ENCODE results near the gene ABLIM1.

Gene ABLIM1

DNA sequence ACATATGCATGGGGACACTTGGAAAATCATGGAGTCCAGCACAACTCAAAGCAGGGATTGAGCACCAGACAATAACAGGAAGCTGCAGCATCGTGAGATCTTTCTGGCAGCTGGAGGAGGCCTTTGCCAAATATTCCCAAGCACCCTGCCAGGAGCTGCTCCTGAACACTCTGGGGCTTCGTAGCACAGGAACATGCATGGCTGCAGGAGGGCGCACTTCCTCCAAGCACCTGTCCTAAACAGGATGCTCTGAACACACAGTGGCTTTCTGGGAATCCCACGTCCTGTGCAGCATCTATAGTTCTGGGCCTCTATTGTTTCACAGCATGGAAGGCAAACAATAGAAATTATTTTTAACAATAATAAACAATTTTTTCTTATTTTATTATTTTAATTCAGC is 4.1 kb downstream of the ABLIM1 start:
- Histone ChIP-seq H3K23ac (ENCODE audit: low read length in 2 of 2) (no peak overlapping the region), H3K9me3 (ENCODE audit: control insufficient read depth, low read length) (no peaks in the 10 kb centered on the region), H3K4me2 (ENCODE audit: low read length, poor library complexity, severe bottlenecking) (no peak overlapping the region), H4K91ac (ENCODE audit: low read length) (no peak overlapping the region), H2BK5ac (ENCODE audit: low read depth, low read length, poor library complexity, severe bottlenecking) (no peak overlapping the region), H2BK120ac (ENCODE audit: low read depth, low read length) (no peak overlapping the region), H2AK5ac (ENCODE audit: low read length, severe bottlenecking) (no peak overlapping the region), H3K27me3 (ENCODE audit: control insufficient read depth in 1 of 2, insufficient read depth in 1 of 2, low read length in 2 of 2) (no peaks in the 10 kb centered on the region), H3K4me3 (ENCODE audit: insufficient read depth in 1 of 2, low read depth in 1 of 2, low read length in 2 of 2) (no peak overlapping the region), H3K4ac (ENCODE audit: low read depth in 1 of 2, low read length in 2 of 2) (no peak overlapping the region), H3K9ac (ENCODE audit: low read length) (no peak overlapping the region), H3K36me3 (ENCODE audit: control insufficient read depth in 1 of 2, insufficient read depth in 2 of 2, low read depth in 1 of 2, low read length in 2 of 2) (no peaks in the 10 kb centered on the region), H2AFZ (ENCODE audit: low read depth, low read length) (no peak overlapping the region), H4K8ac (ENCODE audit: low read length) (no peak overlapping the region), H3K18ac (ENCODE audit: low read depth in 1 of 2, low read length in 2 of 2) (no peak overlapping the region), H3K14ac (ENCODE audit: low read length in 2 of 2) (no peak overlapping the region), H2BK15ac (ENCODE audit: low read depth, poor library complexity, severe bottlenecking) (no peak overlapping the region), H3K4me1 (ENCODE audit: control insufficient read depth, insufficient read depth, low read depth, low read length) (peaks cover 2% of the 10 kb centered on the region), H3K79me1 (replicated peaks; ENCODE audit: low read length, poor library complexity, severe bottlenecking) (peaks cover 5% of the 10 kb centered on the region), H2BK12ac (ENCODE audit: low read length in 2 of 2) (no peak overlapping the region), H3K27ac (ENCODE audit: low read length, poor library complexity, severe bottlenecking) (no peak overlapping the region)
- 82% methylated on average over 3 of the region's 4 CpGs for WGBS
- DNase-seq = no peak

DNA sequence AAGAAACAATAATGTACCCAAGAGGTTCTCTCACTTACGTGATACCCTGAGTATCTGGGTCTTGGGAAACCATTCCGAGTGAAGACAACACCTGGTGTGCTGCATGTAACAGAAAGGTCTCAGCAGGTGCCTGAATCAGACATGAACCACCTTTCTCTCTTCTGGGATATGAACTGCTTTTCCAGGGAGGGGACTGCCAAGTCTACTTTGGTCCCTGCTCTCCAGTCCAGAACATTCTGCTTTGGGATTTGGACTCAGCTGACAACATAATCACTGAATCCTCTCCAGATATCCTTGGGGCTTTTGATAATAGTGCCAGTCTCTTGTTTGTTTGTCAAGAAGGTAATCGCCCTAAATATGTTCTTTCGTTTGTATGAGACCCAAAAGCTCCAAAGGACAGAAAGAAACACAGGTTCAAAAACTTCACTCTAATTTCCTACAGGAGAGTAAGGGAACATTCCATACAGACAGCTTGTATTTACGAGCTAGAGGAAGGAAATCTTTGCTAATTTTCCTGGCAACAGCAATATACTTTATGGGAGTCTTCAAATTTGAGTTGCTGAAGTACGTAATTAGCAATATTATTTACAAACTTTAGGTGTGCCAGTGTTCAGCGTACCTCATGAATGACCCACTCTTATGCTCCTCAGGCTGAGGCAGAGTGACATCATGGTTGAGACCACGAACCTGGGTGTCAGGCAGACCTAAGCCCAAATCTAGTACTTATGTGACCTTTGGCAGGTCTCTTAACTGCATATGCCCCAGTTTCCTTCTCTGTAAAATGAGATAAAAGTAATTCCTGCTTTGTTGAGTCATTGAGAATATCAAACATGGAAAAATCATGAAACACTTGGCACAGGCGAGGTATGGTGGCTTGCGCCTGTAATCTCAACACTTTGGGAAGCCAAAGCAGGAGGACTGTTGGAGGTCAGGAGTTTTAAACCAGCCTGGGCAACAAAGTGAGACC is 5.4 kb downstream of the ABLIM1 start:
- no peak overlapping the region for H3K4me2 ChIP-seq (ENCODE audit: low read length, poor library complexity, severe bottlenecking)

DNA sequence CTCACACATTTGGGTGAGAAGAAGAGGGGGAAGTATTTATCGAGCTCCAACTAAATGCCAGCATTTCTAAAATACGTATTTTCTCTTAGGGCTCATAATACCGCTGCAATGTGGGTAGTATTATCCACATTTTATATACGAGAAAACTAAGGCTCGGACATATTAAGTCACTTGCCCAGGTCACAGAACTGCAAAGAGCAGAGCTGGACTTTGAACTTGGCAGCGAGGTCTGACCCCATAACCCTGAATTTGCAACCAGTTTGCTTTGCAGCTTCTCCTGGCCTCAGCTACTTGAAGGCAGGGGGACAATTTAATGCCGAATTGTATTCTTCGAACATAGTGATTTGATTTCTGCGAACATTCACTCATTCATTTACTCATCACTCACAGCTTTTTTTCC is 7.2 kb downstream of the ABLIM1 start:
- no peak overlapping the region for H2BK120ac ChIP-seq (ENCODE audit: low read depth, low read length)
- H3K14ac ChIP-seq (ENCODE audit: low read length in 2 of 2) = no peak overlapping the region
- no peak overlapping the region for H2BK12ac ChIP-seq (ENCODE audit: low read length in 2 of 2)
- H4K8ac ChIP-seq (ENCODE audit: low read length) = no peak overlapping the region
- H3K4me1 ChIP-seq (ENCODE audit: control insufficient read depth, insufficient read depth, low read depth, low read length) = peaks cover 4% of the 10 kb centered on the region
- H2AK5ac ChIP-seq (ENCODE audit: low read length, severe bottlenecking) = no peak overlapping the region
- no peak overlapping the region for H3K4ac ChIP-seq (ENCODE audit: low read depth in 1 of 2, low read length in 2 of 2)
- H3K18ac ChIP-seq (ENCODE audit: low read depth in 1 of 2, low read length in 2 of 2) = no peak overlapping the region
- H4K91ac ChIP-seq (ENCODE audit: low read length) = no peak overlapping the region
- H2AFZ ChIP-seq (ENCODE audit: low read depth, low read length) = no peak overlapping the region
- H3K36me3 ChIP-seq (ENCODE audit: control insufficient read depth in 1 of 2, insufficient read depth in 2 of 2, low read depth in 1 of 2, low read length in 2 of 2) = no peaks in the 10 kb centered on the region
- 89% methylated on average over 5 of the region's 9 CpGs for WGBS
- H3K27ac ChIP-seq (ENCODE audit: low read length, poor library complexity, severe bottlenecking) = no peak overlapping the region
- no peak overlapping the region for H2BK5ac ChIP-seq (ENCODE audit: low read depth, low read length, poor library complexity, severe bottlenecking)
- no peaks in the 10 kb centered on the region for H3K9me3 ChIP-seq (ENCODE audit: control insufficient read depth, low read length)
- no peak overlapping the region for H3K9ac ChIP-seq (ENCODE audit: low read length)
- no peaks in the 10 kb centered on the region for H3K27me3 ChIP-seq (ENCODE audit: control insufficient read depth in 1 of 2, insufficient read depth in 1 of 2, low read length in 2 of 2)
- H2BK15ac ChIP-seq (ENCODE audit: low read depth, poor library complexity, severe bottlenecking) = no peak overlapping the region
- no peak overlapping the region for H3K4me3 ChIP-seq (ENCODE audit: insufficient read depth in 1 of 2, low read depth in 1 of 2, low read length in 2 of 2)
- peaks cover 7% of the 10 kb centered on the region for H3K79me1 ChIP-seq (replicated peaks; ENCODE audit: low read length, poor library complexity, severe bottlenecking)
- H3K23ac ChIP-seq (ENCODE audit: low read length in 2 of 2) = no peak overlapping the region
- H3K4me2 ChIP-seq (ENCODE audit: low read length, poor library complexity, severe bottlenecking) = no peak overlapping the region
- DNase-seq = no peak

More for the DNA sequence above, 5.4 kb downstream of the ABLIM1 start:
- Histone ChIP-seq H2AK5ac (ENCODE audit: low read length, severe bottlenecking) (no peak overlapping the region), H3K27me3 (ENCODE audit: control insufficient read depth in 1 of 2, insufficient read depth in 1 of 2, low read length in 2 of 2) (no peaks in the 10 kb centered on the region), H2BK120ac (ENCODE audit: low read depth, low read length) (no peak overlapping the region), H3K4me1 (ENCODE audit: control insufficient read depth, insufficient read depth, low read depth, low read length) (peaks cover 4% of the 10 kb centered on the region), H2BK12ac (ENCODE audit: low read length in 2 of 2) (no peak overlapping the region), H3K79me1 (replicated peaks; ENCODE audit: low read length, poor library complexity, severe bottlenecking) (peaks cover 5% of the 10 kb centered on the region), H3K36me3 (ENCODE audit: control insufficient read depth in 1 of 2, insufficient read depth in 2 of 2, low read depth in 1 of 2, low read length in 2 of 2) (no peaks in the 10 kb centered on the region), H3K23ac (ENCODE audit: low read length in 2 of 2) (no peak overlapping the region), H3K27ac (ENCODE audit: low read length, poor library complexity, severe bottlenecking) (no peak overlapping the region), H2AFZ (ENCODE audit: low read depth, low read length) (no peak overlapping the region), H3K4me3 (ENCODE audit: insufficient read depth in 1 of 2, low read depth in 1 of 2, low read length in 2 of 2) (no peak overlapping the region), H3K14ac (ENCODE audit: low read length in 2 of 2) (no peak overlapping the region), H4K8ac (ENCODE audit: low read length) (no peak overlapping the region), H3K9ac (ENCODE audit: low read length) (no peak overlapping the region), H4K91ac (ENCODE audit: low read length) (no peak overlapping the region), H2BK5ac (ENCODE audit: low read depth, low read length, poor library complexity, severe bottlenecking) (no peak overlapping the region), H2BK15ac (ENCODE audit: low read depth, poor library complexity, severe bottlenecking) (no peak overlapping the region), H3K18ac (ENCODE audit: low read depth in 1 of 2, low read length in 2 of 2) (no peak overlapping the region), H3K4ac (ENCODE audit: low read depth in 1 of 2, low read length in 2 of 2) (no peak overlapping the region), H3K9me3 (ENCODE audit: control insufficient read depth, low read length) (no peaks in the 10 kb centered on the region)
- DNase-seq = no peak
- 93% methylated on average over 10 of the region's 10 CpGs for WGBS

DNA sequence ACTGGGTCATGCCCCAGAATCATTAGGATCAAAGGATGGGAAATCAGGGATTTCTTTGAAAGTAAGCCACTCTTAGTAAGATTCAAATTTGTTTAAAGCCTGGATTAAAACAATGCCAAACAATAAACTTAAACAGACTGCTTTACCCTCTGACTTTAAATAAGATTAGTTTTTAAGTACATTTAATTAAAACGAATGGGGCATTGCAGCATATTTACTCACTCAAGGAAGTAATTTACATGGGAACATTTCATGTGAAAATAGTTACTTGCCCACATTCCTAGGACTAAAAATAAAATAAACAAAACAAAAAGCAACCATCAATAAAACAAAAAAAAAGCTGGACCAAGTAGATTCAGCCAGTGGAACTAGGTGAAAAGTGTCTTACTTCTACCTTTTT is 7.8 kb downstream of the ABLIM1 start:
- Histone ChIP-seq H3K4me1 (ENCODE audit: control insufficient read depth, insufficient read depth, low read depth, low read length) (peaks cover 4% of the 10 kb centered on the region), H3K23ac (ENCODE audit: low read length in 2 of 2) (no peak overlapping the region), H3K14ac (ENCODE audit: low read length in 2 of 2) (no peak overlapping the region), H2BK120ac (ENCODE audit: low read depth, low read length) (no peak overlapping the region), H2BK12ac (ENCODE audit: low read length in 2 of 2) (no peak overlapping the region), H3K9me3 (ENCODE audit: control insufficient read depth, low read length) (no peaks in the 10 kb centered on the region), H3K4me3 (ENCODE audit: insufficient read depth in 1 of 2, low read depth in 1 of 2, low read length in 2 of 2) (no peak overlapping the region), H3K18ac (ENCODE audit: low read depth in 1 of 2, low read length in 2 of 2) (no peak overlapping the region), H3K4ac (ENCODE audit: low read depth in 1 of 2, low read length in 2 of 2) (no peak overlapping the region), H3K36me3 (ENCODE audit: control insufficient read depth in 1 of 2, insufficient read depth in 2 of 2, low read depth in 1 of 2, low read length in 2 of 2) (no peaks in the 10 kb centered on the region), H3K4me2 (ENCODE audit: low read length, poor library complexity, severe bottlenecking) (no peak overlapping the region), H4K91ac (ENCODE audit: low read length) (no peak overlapping the region), H2AK5ac (ENCODE audit: low read length, severe bottlenecking) (no peak overlapping the region), H2AFZ (ENCODE audit: low read depth, low read length) (no peak overlapping the region), H3K27ac (ENCODE audit: low read length, poor library complexity, severe bottlenecking) (no peak overlapping the region), H3K9ac (ENCODE audit: low read length) (no peak overlapping the region), H2BK5ac (ENCODE audit: low read depth, low read length, poor library complexity, severe bottlenecking) (no peak overlapping the region), H2BK15ac (ENCODE audit: low read depth, poor library complexity, severe bottlenecking) (no peak overlapping the region), H4K8ac (ENCODE audit: low read length) (no peak overlapping the region), H3K79me1 (replicated peaks; ENCODE audit: low read length, poor library complexity, severe bottlenecking) (peaks cover 7% of the 10 kb centered on the region), H3K27me3 (ENCODE audit: control insufficient read depth in 1 of 2, insufficient read depth in 1 of 2, low read length in 2 of 2) (no peaks in the 10 kb centered on the region)
- no CpG with 5 or more reads among the region's 1 CpG for WGBS
- DNase-seq = no peak

Measured in mesenchymal stem cell (in vitro differentiated cells and primary cell).